OCI-M1 (cell line): ENCODE measurements around the gene OSCP1.
A peak's percentile ranks its signal among the peaks of the same experiment; 100 is the strongest.

Source experiments
- DNase-seq: peaks from one replicate; lab custom pipeline; 2025; lab: John Stamatoyannopoulos, UW

Gene OSCP1

GRCh38 chr1:36402504-36402890 is 47.8 kb downstream of the OSCP1 start:
- no peak for DNase-seq

DNA sequence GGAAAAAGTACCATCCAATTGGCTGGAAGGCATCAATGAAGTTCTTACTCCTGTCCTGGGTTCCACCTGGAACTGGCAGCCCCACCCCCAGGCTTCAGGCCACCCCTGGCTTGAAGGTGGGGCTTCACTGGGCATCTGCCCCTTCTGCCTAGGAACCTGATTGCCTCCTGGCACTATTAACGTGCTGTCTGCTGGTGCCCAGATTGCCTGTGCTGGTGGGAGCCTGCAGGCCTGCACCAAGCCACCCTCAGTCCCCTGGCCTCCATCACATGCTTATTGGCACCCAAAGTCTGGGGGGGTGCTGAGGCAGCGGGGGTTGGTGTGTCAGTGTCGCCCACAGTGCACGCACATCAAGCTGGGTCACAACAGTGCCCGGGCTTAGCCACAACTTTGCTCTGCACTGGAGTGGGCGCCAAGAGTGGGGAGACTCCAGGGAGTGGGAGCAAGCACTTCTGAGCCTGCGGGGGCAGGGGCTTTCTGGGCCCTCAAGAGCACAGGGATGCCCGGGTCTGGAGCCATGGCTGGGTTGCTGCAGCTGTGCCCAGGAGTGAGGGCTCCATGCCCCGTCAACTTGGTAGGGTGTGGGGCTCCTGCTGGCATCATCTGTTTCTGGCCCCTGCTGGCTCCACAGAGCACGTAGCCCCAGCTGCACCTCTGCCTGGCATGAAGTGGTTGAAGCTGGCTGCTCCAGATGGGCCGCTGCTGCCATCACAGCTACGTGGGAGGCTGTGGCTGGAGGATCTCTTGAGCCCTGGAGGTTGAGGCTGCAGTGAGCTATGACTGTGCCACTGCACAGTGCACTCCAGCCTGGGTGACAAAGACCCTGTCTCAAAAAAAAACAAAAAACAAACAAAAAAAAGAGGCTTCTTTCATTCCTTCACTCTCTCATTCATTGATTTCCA is 48.4 kb downstream of the OSCP1 start:
- no peak for DNase-seq

DNA sequence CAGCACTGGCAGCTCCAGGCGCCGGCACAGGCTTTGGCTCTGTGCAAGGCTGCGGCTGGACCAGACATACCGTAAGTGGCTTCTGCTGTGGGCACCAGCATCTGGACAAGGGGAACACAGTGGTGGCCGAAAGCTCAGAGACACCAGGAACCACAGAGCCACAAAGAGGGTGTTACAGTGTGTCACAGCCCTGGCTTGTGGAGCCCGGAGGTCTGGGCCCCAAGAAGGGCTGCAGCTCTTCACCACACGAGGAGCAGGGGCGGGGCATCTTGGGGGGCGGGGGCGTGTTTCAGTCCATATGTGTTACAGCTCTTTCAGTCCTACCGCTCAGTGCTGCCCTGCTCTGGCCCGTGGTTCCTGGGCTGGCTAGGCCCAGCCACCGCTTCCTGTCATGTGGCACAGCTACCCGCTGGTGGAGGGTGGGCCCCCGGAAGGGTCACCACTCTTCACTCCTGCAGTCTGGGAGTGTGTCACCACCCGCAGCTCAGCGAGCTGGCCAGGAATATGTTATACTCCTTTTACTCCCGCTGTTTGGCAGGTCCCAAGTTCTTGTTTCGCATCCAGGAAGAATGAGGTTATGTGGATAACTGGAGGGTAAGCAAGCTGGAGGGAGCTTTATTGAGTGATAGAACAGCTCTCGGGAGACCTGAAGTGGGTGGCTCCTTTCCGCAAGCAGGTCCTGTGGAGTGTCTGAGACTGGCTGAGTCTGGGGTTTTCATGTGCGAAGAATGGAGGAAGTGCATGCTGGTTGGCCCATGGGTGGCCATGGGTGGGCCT is 49.2 kb downstream of the OSCP1 start:
- peak; percentile 97 for DNase-seq

GRCh38 chr1:36400514-36400824 is 49.8 kb downstream of the OSCP1 start:
- no peak for DNase-seq

DNA sequence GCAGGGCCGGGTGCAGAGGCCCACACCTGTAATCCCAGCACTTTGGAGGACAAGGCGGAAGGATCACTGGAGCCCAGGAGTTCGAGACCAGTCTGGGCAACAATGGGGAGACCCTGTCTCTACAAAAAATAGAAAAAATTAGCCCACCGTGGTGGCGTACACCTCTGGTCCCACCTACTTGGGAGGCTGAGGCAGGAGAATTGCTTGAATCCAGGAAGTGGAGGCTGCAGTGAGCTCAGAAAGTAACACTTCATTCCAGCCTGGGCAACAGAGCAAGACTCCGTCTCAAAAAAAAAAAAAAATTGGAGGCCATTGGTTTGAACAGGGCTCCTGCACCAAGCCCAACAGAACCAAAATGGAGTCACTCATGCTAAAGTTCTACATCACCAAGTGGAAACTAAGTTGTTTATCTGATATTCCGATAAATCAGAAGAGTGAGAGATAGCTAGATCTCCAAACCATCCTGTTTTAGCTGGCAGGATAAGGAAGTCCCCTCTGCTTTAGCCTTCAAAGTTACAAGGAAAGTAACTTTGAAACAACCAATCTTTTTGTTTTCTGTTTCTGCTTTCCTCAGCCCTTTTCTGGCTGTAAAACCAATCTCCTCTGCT is 51.8 kb downstream of the OSCP1 start:
- no peak for DNase-seq

GRCh38 chr1:36397378-36398230 is 52.6 kb downstream of the OSCP1 start, which contains the start of gene LSM10:
Gene LSM10, minus strand, starts transcription at chr1:36397908. Its CDS starts 3,779 bp downstream, at chr1:36394129.
- DNase-seq, result peak; percentile 95

- no peak for DNase-seq
These were observed 53.2 kb downstream of the OSCP1 start for GRCh38 chr1:36397083-36397377.

DNA sequence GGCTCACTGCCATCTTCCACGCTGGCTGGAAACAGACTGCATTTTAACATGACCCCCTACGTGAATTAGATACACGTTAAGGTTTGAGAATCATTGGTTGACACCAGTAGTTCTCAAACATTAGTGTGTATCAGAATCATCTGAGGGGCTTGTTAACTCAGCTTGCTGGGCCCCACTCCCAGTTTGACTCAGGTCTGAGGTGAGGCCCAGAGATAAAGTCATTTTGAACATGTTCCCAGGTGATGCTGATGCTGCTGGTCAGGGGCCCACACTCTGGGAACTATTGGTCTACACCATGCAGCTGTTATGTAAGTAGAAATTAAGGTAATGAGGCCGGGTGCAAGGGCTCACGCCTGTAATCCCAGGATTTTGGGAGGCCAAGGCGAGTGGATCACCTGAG is 53.9 kb downstream of the OSCP1 start:
- DNase-seq, result no peak

DNA sequence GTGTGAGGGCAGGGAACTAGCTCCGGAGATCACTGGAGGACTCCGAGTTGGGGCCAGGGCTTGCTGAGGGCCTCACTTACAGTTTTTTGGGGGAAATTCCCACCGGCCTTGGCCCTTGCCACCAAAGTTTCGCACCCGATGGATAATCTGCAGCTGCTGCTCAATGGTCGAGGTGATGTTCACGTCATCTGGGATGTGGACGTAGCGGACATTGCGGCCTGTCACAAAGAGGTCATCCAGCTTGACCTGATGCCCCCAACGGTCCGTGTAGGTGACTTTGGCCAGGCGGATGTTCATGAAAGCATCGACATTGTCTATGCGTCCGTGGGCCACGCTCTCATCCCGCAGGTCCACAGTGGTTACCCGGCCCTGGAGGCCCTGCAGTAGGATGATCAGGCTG is 56.6 kb downstream of the OSCP1 start:
- no peak for DNase-seq

GRCh38 chr1:36392836-36393235 is 57.4 kb downstream of the OSCP1 start:
- DNase-seq, result no peak

GRCh38 chr1:36391271-36391670 is 59.0 kb downstream of the OSCP1 start:
- no peak for DNase-seq

DNA sequence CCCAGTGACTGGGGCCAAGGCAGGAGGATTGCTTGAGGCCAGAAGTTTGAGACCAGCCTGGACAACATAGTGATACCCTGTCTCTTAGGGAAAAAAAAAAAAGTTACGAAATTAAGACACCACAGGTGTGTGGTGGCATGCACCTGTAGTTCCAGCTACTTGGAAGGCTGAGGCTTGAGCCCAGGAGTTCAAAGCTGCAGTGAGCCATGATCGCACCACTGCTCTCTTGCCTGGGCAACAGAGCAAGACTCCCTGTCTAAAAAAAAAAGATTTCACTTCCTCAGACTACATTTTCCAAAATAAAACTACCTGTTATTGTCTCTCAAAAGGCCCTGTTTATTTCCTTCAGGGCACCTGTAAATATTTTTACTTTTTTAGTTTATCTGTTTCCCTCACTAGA is 59.8 kb downstream of the OSCP1 start:
- no peak for DNase-seq

DNA sequence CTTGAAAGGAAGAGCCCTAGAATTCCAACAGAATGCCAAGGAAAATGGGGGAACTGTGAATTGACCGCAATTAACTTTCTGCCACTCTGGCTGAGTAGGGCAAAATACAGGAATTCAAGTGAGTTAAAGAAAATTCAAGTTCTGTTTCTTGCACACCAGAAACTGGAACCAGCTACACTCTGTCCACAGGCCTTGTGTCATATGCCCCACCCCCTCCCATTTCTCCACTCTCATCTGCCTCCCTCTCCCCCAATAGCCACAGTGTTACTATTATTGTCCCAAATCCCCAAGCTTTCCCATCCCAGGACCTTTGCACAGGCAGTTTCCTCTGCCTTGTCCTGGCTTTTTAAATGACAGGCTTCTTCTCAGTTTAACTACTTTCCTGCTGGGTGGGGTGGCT is 60.3 kb downstream of the OSCP1 start:
- no peak for DNase-seq

- no peak for DNase-seq
These were observed 61.0 kb downstream of the OSCP1 start for GRCh38 chr1:36389261-36389660.

GRCh38 chr1:36387141-36387949 is 62.9 kb downstream of the OSCP1 start:
- DNase-seq, result peak; percentile 38

GRCh38 chr1:36386265-36387140 is 63.7 kb downstream of the OSCP1 start:
- DNase-seq, result peak; percentile 98

- peak; percentile 99 for DNase-seq
These were observed 64.6 kb downstream of the OSCP1 start, which contains the start of gene STK40 for GRCh38 chr1:36385410-36386264. Gene STK40, minus strand, starts transcription at chr1:36385924. Its CDS starts 24,592 bp downstream, at chr1:36361332.

DNA sequence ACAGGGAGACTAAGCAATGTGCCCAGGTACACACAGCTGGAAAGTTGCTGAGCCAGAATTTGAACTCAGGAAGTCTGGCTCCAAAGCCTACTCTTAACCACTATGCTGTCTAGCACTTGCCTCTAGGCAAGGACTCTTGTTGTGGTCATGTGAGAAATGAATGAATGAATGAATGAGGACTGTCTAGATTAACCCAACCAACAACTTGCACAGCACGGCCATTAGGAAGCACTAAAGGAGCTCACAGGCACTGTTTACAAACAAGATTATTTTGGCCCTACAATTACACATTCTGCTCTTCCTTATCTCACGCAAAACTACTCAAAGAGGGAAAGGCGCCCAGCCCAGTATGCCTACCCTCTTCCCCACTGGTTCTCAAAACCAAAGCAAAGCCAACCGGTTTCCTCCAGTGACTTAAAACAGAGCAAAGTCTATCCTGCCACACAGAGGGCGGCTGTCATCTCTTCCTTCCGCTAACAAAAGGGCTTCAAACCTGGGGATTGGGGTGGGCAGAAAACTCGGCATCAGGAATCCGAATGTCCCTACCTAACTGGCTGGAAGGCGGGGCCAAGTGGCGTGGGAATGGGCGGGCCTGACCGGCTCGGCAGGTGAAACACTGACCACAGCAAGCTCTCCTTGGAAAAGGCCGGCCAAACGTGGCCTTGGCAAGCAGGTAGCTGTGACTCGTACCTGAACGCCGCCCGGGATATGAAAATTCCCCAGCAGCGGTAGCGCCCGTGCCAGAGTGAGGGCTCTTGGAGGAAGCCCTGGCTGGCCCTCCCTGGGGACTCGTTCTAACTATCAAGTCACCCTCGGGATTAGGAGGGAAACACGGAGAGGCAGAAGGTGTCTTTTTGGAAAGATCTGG is 65.5 kb downstream of the OSCP1 start:
- peak; percentile 79 for DNase-seq
